ENCODE results near the gene CD83.

DNA sequence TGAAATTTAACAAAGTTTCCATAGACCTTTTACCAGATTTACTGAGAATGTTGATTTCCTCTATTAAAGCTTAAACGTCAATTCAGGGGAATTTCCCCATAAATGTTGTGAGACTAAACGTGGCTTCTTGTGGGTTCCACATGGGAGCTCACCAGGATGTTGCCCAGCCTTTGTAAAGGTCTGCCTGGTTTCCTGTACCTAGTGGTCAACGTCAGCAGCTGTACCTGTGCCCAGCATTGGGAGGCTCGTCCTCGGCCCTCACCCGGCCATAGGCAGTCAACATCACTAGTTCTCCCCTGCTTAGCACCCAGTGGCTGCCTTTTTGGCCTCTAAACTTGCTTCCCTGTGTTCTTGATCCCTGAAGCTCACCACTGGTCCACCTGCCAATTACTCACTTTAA, 22.1 kb upstream of the CD83 start:
- TF ChIP-seq, protein P1, sequence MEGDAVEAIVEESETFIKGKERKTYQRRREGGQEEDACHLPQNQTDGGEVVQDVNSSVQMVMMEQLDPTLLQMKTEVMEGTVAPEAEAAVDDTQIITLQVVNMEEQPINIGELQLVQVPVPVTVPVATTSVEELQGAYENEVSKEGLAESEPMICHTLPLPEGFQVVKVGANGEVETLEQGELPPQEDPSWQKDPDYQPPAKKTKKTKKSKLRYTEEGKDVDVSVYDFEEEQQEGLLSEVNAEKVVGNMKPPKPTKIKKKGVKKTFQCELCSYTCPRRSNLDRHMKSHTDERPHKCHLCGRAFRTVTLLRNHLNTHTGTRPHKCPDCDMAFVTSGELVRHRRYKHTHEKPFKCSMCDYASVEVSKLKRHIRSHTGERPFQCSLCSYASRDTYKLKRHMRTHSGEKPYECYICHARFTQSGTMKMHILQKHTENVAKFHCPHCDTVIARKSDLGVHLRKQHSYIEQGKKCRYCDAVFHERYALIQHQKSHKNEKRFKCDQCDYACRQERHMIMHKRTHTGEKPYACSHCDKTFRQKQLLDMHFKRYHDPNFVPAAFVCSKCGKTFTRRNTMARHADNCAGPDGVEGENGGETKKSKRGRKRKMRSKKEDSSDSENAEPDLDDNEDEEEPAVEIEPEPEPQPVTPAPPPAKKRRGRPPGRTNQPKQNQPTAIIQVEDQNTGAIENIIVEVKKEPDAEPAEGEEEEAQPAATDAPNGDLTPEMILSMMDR (IDR thresholded peaks at IDR 0.05) = no peak
- no peak for TF ChIP-seq EZH2 (IDR thresholded peaks at IDR 0.05; ENCODE audit: borderline replicate concordance, insufficient read depth, low read depth, low read length, poor library complexity, severe bottlenecking)

Data from B cell (primary cell).